GM19239 (cell line): Measurements from ENCODE around the gene SLC50A1.
"Not testable (repeated sequence)": the region's sequence is repeated elsewhere in the genome, so short reads cannot be mapped to it uniquely, and the experiment has no call there.

Experiments
- DNase-seq: peaks from one replicate; pipeline ENCODE4 v3.0.0; 2011; ENCODE audit warnings: low spot score; ENCODE audit not compliant: insufficient read length
- FAIRE-seq: peaks from 2 replicates; lab custom pipeline; 2011; peaks lifted over from hg19 to GRCh38; lab: Jason Lieb, UNC

The SLC50A1 gene

GRCh38 chr1:155131856-155132255 is 3.8 kb upstream of the SLC50A1 start:
- DNase-seq (no peak), FAIRE-seq (no peak)

GRCh38 chr1:155133799-155134281 is 1.8 kb upstream of the SLC50A1 start:
- no peak for DNase-seq
- no peak for FAIRE-seq

GRCh38 chr1:155134322-155134721 is 1.3 kb upstream of the SLC50A1 start:
- FAIRE-seq (no peak), DNase-seq (no peak)

DNA sequence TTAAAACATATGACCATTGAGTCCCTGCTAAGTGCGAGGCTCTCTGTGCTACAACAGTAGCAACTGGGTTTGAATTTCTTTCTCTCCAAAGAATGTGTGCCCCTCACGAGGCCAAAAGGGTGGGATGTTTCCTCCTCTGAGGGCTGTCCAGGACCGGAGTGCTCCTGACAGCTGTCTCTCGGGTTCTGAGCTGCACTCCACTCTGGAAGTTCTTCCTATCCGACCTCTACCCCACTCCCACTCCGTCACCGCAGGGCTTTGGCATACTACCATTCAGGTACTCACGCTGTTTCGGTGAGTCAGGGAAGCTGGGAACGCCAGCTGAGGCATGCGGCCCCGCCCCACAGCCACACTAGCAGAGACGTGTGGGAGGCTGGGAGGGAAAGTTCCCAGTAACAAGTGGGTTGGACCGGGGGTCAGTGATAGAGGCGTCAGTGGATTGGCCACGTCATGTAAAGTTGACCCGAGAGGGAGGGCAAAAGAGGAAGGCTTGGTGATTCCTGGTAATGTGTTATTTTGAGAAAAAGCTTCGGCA is 705 bp upstream of the SLC50A1 start:
- FAIRE-seq (no peak), DNase-seq (no peak)

DNA sequence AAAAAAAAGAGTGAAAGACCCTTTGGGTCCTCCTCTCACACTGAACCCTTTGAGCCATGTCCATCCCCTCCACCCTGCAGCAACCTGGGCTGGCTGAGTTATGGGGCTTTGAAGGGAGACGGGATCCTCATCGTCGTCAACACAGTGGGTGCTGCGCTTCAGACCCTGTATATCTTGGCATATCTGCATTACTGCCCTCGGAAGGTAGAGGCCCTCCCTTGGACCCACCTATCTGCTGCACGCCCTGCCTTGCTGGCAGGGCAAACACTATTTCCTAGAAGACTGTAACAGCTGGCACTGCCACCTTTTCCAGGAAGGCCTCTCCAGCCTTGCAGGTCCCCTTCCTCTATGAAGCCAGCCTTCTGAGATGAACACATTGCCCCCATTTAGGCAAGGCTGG is 1.1 kb downstream of the SLC50A1 start:
- DNase-seq, result no peak
- no peak for FAIRE-seq

- FAIRE-seq (no peak), DNase-seq (no peak)
Measured at GRCh38 chr1:155137154-155137949, 1.7 kb downstream of the SLC50A1 start.

DNA sequence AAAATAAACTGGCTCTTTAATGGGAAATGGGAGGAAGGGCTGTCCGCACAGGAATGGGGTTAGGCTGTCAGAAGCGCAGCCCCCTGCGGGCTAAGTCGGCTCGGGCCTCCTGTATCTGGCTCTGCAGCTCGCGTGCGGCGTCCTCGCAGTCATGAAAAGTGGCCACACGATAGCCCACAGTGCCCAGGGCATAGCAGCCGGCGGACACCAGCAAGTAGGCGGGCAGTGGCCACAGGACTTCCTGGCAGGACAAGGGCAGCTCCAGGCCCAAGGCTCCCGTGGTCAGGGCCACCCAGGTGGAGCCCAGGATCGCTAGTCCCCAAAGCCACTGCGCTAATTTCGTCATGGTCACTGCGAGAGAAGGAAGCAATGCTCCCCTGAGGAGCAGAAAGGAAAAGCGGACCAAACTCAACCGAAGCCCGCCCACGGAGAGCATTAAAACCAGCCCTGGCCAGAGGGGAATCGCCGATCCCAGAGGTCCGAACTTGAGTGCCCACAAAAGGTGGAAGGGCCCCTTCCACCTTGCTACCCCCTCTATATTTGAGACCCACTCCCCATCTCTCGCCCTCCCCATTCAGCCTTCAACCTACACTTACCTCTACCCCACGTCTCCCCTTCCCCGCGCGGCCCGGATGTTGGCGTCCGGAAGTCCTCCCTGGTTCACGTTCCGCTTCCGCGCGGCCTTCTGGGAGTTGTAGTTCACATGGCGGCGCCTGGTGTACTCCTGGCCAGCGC is 4.4 kb downstream of the SLC50A1 start, which contains the start of gene DPM3:
DPM3 (minus strand) TSS at position 637 of the 735 bp plus-strand sequence; CDS start at position 346, 291 bp downstream.
- DNase-seq, result peak; percentile 82
- FAIRE-seq, result peak; percentile 80

DNA sequence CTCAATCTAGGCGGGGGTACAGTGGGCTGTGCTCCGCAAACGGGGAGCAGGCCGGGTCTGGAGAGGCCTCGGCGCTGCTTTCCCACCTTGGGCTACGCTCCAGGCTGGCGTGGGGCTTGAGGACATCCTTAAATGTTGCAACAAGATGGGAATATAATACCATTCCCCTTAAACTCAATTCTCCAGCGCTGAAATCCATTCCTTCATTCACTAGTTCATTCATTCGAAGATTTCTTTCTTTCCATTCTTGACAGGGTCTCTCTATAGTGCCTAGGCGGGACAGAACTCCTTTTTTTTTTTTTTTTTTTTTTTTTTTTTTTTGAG is 4.9 kb downstream of the SLC50A1 start:
- DNase-seq, result no peak
- FAIRE-seq, result peak; percentile 33

GRCh38 chr1:155141749-155142148 is 6.1 kb downstream of the SLC50A1 start:
- DNase-seq (no peak), FAIRE-seq (no peak)

DNA sequence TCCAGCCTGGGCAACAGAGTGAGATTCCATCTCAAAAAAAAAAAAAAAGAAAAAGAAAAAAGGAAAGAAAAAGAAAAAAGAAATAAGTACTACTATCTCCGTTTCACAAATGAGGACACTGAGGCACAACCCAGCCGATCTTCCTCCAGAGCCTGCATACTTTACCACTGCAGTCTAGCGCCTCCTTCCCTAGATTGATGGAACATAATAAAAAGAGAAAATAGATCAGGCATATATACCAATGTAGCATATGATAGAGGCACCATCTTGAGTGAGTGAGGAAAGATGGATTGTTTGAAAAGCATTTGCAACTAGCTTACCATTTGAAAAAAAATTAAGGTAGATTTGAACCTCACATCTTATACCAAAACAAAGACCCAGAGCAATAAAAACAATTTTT is 9.8 kb downstream of the SLC50A1 start:
- FAIRE-seq (no peak), DNase-seq (no peak)

GRCh38 chr1:155155996-155156643 is 20.5 kb downstream of the SLC50A1 start:
- DNase-seq, FAIRE-seq: not testable (repeated sequence)

DNA sequence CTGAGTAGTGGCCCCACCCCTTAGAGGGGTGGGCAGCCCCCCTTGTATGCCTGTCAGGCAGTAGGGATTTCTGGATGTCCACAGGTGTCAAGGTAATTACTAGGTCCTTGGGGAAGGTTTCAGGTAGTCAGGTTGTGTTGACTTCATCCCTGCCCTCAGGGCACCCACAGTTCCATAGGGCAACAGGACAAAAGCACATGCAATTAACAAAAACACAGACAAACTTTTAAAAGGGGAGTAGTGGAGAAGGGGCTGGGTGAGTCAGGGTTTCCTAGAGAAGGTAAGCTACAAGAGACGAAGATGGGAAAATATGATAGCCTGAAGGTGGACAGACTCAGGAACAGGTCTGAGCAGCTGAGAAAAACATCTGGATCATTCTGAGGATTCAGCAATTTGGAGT is 23.3 kb downstream of the SLC50A1 start:
- DNase-seq (no peak), FAIRE-seq (no peak)

- no peak for FAIRE-seq
- DNase-seq, result no peak
Measured at GRCh38 chr1:155160128-155160527, 24.5 kb downstream of the SLC50A1 start.

GRCh38 chr1:155162631-155163030 is 27.0 kb downstream of the SLC50A1 start:
- DNase-seq, FAIRE-seq: not testable (repeated sequence)

DNA sequence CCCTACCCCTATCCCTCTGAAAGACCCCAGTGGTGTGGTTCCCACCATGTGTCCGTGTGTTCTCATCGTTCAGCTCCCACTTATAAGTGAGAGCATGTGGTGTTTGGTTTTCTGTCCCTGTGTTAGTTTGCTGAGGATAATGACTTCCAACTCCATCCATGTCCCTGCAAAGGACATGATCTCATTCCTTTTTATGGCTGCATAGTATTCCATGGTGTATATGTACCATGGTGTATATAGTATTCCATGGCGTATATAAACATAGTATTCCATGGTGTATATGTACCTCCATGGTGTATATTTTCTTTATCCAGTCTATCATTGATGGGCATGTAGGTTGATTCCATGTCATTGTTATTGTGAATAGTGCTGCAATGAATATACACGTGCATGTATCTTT is 28.1 kb downstream of the SLC50A1 start:
- not testable (repeated sequence) for DNase-seq, FAIRE-seq

DNA sequence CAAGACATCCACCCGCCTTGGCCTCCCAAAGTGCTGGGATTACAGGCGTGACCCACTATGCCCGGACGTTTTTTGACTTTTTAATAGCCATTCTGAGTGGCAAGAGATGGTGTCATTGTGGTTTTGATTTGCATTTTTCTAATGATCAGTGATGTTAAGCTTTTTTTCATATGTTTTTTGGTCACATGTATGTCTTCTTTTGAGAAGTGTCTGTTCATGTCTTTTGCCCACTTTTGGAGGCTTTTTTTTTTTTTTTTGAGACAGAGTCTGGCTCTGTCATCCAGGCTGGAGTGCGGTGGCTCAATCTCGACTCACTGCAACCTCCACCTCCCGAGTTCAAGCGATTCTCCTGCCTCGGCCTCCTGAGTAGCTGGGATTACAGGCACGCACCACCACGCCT is 29.0 kb downstream of the SLC50A1 start:
- DNase-seq, FAIRE-seq: not testable (repeated sequence)

- DNase-seq, result no peak
- FAIRE-seq, result no peak
Measured at GRCh38 chr1:155166051-155166470, 30.4 kb downstream of the SLC50A1 start.

DNA sequence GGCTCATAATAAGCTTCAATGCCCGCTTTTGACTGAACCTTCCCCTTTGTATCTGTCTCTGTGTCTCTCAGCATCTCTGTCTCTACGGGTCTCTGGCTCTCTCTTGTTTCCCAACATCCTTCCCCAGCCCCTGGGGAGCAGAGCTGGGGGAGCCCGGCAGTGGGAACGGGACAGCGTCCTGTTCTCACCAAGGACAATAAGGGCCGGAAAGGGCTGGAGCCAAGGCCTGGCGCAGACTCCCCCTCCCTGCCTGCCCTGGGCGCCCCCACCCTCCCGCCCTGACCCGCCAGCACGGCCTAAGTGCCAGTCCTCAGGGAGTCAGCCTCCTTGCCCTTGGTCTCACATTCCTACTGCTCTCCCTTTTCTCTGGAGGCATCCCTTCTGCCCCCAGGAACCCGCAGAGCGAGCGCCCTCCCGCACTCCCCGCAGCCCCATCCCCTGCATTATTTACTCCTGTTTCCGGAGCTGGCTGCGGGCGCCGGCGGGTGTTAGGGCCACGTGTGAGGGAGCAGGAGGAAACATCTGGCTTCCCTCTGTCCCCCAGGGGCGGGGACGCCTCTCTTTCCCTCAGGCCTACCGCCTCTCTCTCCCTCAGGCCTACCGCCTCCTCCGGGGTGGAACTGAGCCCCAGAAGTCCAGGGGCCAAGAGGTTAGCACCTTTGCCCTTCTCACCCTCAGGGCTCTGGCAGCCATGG is 31.0 kb downstream of the SLC50A1 start:
- FAIRE-seq (no peak), DNase-seq (no peak)

DNA sequence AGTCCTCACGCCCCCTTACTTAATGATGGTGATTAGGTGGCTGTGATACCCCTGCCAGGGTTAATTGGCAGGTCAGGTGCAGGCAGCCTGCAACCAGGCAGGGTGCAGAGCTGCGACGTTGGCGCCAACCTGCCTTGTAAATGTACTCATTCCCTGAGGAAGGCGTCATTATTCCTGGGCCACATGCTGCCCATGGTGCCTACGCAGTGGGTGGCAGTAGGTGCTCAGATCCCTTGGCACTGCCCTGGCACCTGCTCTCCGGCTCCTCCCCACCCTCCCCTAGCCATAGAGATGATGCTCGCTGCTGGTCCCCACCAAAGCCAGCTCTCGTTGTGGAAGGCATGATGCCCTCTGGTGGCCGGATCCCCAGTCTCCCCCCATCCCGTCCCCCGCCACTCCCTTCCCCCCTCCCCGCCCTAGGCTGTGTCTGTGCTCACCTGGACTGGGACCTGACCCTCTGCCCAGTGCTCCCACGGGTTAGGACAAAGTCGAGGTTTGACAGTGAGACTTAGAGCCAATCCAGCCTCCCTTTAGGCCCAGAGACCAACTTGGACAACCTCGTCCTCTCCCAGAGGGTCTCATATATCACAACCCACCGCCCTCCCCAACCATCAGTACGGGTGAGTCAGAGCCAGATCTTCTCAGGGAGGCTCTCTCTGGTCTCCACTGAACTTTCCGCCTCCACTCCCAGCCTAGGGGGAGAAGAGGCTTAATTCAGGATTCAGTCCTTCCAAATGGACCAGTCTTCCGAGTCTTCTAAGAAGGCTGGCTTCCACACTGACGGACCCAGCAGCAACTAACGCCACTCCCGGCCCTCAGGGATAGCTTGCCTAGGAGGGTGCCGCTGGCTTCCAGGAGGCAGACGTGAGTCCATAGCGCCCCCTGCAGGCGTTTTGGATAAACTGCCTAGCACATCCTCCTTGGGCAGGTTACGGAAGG is 31.8 kb downstream of the SLC50A1 start:
- peak; percentile 90 for FAIRE-seq

More for the DNA sequence above, 31.8 kb downstream of the SLC50A1 start:
- no peak for DNase-seq
